Endothelial cell of umbilical vein (primary cell): Measurements from ENCODE around the gene ATXN7. TPM values are rescaled to one million over a fixed set of nuclear protein-coding genes. Genes with fewer than 3 reads are reported as not detected.

Experiments
- BruUV-seq: library from RNA; stranded (reverse); fragments of 400-500 nt; replicated peaks from 2 replicates; lab custom pipeline; 2021; lab: Mats Ljungman, UMichigan
- CTCF ChIA-PET: fragments of 300-600, 350-600 bp; sonication (Branson Sonifier 250); formaldehyde crosslinking; loops from one replicate; lab custom pipeline; 2021; ENCODE audit warnings: antibody characterized with exemption, inconsistent platforms; lab: Charles Lee
- POLR2A ChIA-PET: fragments of 300-600, 350-600 bp; sonication (Branson Sonifier 250); formaldehyde crosslinking; loops from one replicate; lab custom pipeline; 2021; ENCODE audit warnings: antibody characterized with exemption, inconsistent platforms; lab: Charles Lee
- DNase-seq: peaks from one replicate; pipeline ENCODE4 v3.0.0-alpha.2; 2011; ENCODE audit warnings: low read depth, low spot score
- FAIRE-seq: peaks from 2 replicates; lab custom pipeline; 2011; peaks lifted over from hg19 to GRCh38; lab: Jason Lieb, UNC
- H2AFZ ChIP-seq: 2 replicates; pipeline ENCODE4 v1.6.0; 2012; ENCODE audit warnings: low read depth, low read length, control low read depth, inconsistent platforms
- H3K27ac ChIP-seq: 2 replicates; pipeline ENCODE4 v1.5.1; 2011; ENCODE audit warnings: low read depth, mild to moderate bottlenecking, control low read depth, low read length, moderate library complexity; ENCODE audit not compliant: insufficient read depth
- H3K27me3 ChIP-seq, 2 experiments: 2 replicates each; pipeline versions ENCODE4 v1.6.0 to v1.6.1; 2011; ENCODE audit warnings: low read length in 2 of 2, mixed read lengths in 1 of 2; ENCODE audit not compliant: control insufficient read depth in 2 of 2, insufficient read depth in 2 of 2
- H3K36me3 ChIP-seq, 2 experiments: 2 replicates in 1 of 2; 3 replicates in 1 of 2; pipeline ENCODE4 v1.5.1; 2011; ENCODE audit warnings: low read length in 2 of 2, mild to moderate bottlenecking in 1 of 2, moderate library complexity in 1 of 2; ENCODE audit not compliant: control insufficient read depth in 2 of 2, insufficient read depth in 2 of 2; ENCODE audit errors: extremely low read depth in 1 of 2
- H3K4me1 ChIP-seq: 3 replicates; pipeline ENCODE4 v1.5.1; 2011; ENCODE audit warnings: mild to moderate bottlenecking, low read length; ENCODE audit not compliant: control insufficient read depth, insufficient read depth; ENCODE audit errors: extremely low read depth
- H3K4me2 ChIP-seq: 2 replicates; pipeline ENCODE4 v1.6.1; 2011; ENCODE audit warnings: low read length, control low read depth, mixed read lengths; ENCODE audit not compliant: insufficient read depth
- H3K4me3 ChIP-seq, 3 experiments: fragments of 200-600 bp in 1 of 3; sonication (generic), shearing (Covaris generic) in 1 of 3; replicated peaks in 1 of 3; 2 replicates each; pipeline ENCODE4 v1.5.1; 2011 to 2016; ENCODE audit warnings: control low read depth in 3 of 3, low read length in 3 of 3, mild to moderate bottlenecking in 2 of 3, inconsistent platforms in 1 of 3, low read depth in 1 of 3, moderate library complexity in 1 of 3; ENCODE audit not compliant: insufficient read depth in 1 of 3
- H3K79me2 ChIP-seq: 2 replicates; pipeline ENCODE4 v1.6.0; 2012; ENCODE audit warnings: low read length, inconsistent platforms; ENCODE audit not compliant: control insufficient read depth, insufficient read depth
- H3K9ac ChIP-seq: replicated peaks from 2 replicates; pipeline ENCODE3; 2011; ENCODE audit warnings: low read length, control low read depth; ENCODE audit not compliant: insufficient read depth; ENCODE audit errors: extremely low read depth
- H3K9me1 ChIP-seq: replicated peaks from 3 replicates; pipeline ENCODE4 v1.6.0; 2011; ENCODE audit warnings: mild to moderate bottlenecking, low read length; ENCODE audit not compliant: control insufficient read depth, insufficient read depth; ENCODE audit errors: extremely low read depth
- H3K9me3 ChIP-seq: replicated peaks from 2 replicates; pipeline ENCODE4 v1.5.1; 2012; ENCODE audit warnings: low read length, inconsistent platforms; ENCODE audit not compliant: control insufficient read depth, insufficient read depth
- H4K20me1 ChIP-seq: replicated peaks from 2 replicates; pipeline ENCODE3; 2011; ENCODE audit warnings: mild to moderate bottlenecking, low read length; ENCODE audit not compliant: control insufficient read depth, insufficient read depth; ENCODE audit errors: extremely low read depth
- CTCF ChIP-seq, 2 donors: IDR thresholded peaks; 1 replicate in 1 of 2; 2 replicates in 1 of 2; pipeline ENCODE4 v1.5.1; 2011; ENCODE audit warnings: low read length in 2 of 2, mild to moderate bottlenecking in 2 of 2, moderate library complexity in 2 of 2, control low read depth in 1 of 2, inconsistent platforms in 1 of 2, low read depth in 1 of 2; ENCODE audit not compliant: insufficient read depth in 1 of 2; ENCODE audit errors: extremely low read depth in 1 of 2
- EZH2 ChIP-seq: IDR thresholded peaks from 2 replicates; pipeline ENCODE4 v1.6.1; 2012; ENCODE audit warnings: borderline replicate concordance, low read depth, mild to moderate bottlenecking, moderate library complexity, low read length, inconsistent platforms; ENCODE audit not compliant: severe bottlenecking
- FOS ChIP-seq: IDR thresholded peaks from 2 replicates; pipeline ENCODE4 v1.6.1; 2011; ENCODE audit warnings: mild to moderate bottlenecking, low read length, moderate library complexity, borderline replicate concordance; ENCODE audit not compliant: insufficient read depth
- GATA2 ChIP-seq: IDR thresholded peaks from 2 replicates; pipeline ENCODE4 v1.7.0; 2011; ENCODE audit warnings: low read depth, mild to moderate bottlenecking, moderate library complexity, mixed read lengths, low read length; ENCODE audit not compliant: insufficient read length, insufficient read depth
- JUN ChIP-seq: IDR thresholded peaks from 2 replicates; pipeline ENCODE4 v1.6.1; 2011; ENCODE audit warnings: borderline replicate concordance, low read depth; ENCODE audit not compliant: insufficient read length, insufficient read depth
- MAX ChIP-seq: IDR thresholded peaks from 2 replicates; pipeline ENCODE4 v1.6.1; 2011; ENCODE audit not compliant: insufficient read depth, insufficient read length
- MYC ChIP-seq: IDR thresholded peaks from one replicate; pipeline ENCODE4 v1.6.1; 2011; ENCODE audit warnings: mild to moderate bottlenecking, low read depth, low read length
- POLR2A ChIP-seq: IDR thresholded peaks from 2 replicates; pipeline ENCODE4 v1.6.1; 2012; ENCODE audit warnings: low read depth, mild to moderate bottlenecking, control low read depth, low read length
- POLR2AphosphoS5 ChIP-seq: IDR thresholded peaks from 2 replicates; pipeline ENCODE4 v1.6.1; 2012; ENCODE audit warnings: low read depth, mild to moderate bottlenecking, control low read depth, low read length, moderate library complexity; ENCODE audit not compliant: insufficient read depth
- dilution Hi-C: fragments of 300-500 bp; cut with MboI; formaldehyde crosslinking; loops from one replicate; pipeline ENCODE4 v1.15.0; 2019; ENCODE audit warnings: low sequenced_read_pairs; ENCODE audit not compliant: extremely low pct_ligation_motif_present
- intact Hi-C: fragments of 100-400 bp; cut with micrococcal nuclease; formaldehyde crosslinking; loops from one replicate; pipeline ENCODE4 v1.10.0; 2022
- polyA plus RNA-seq, 4 experiments: library from polyadenylated mRNA; depleted of rRNA in 3 of 4; stranded (reverse) in 3 of 4; unstranded in 1 of 4; fragments of >200 nt; gene quantifications; 2 replicates each; pipeline versions ENCODE4 v1.2.1 to v1.2.3, GENCODE V29; 2011 to 2012; ENCODE audit warnings: missing spikeins in 1 of 4
- total RNA-seq: library from RNA; stranded (reverse); gene quantifications from 2 replicates; pipeline ENCODE4 v1.2.3, GENCODE V29; 2021

Gene ATXN7
- total and polyA plus RNA-seq, 2 donors (not counting 3 experiments of a cell fraction or from before 2014, with no cell fraction given), result 21.2 to 34.7 TPM

GRCh38 chr3:63814237-63814636 lies 49.4 kb upstream of the ATXN7 start:
- H3K4me1 ChIP-seq, result no peaks in the 10 kb centered on the region
- H3K9ac ChIP-seq, result no peak overlapping the region
- no peak for DNase-seq
- no TSS peak for BruUV-seq
- no peak overlapping the region for H3K4me3 ChIP-seq
- H3K9me1 ChIP-seq, result no peaks in the 10 kb centered on the region
- H2AFZ ChIP-seq, result no peak overlapping the region
- no peak overlapping the region for H3K27ac ChIP-seq
- H3K4me2 ChIP-seq, result no peak overlapping the region
- no peaks in the 10 kb centered on the region for H4K20me1 ChIP-seq
- no peaks in the 10 kb centered on the region for H3K27me3 ChIP-seq
- TF ChIP-seq POLR2AphosphoS5 (no peak), CTCF (IDR thresholded peaks at IDR 0.05; ENCODE audit: extremely low read depth in 1 of 2, insufficient read depth in 1 of 2, low read depth in 1 of 2, low read length in 2 of 2) (no peak), GATA2 (no peak), EZH2 (no peak), MAX (no peak), MYC (no peak), JUN (no peak), POLR2A (no peak), FOS (no peak)
- POLR2A ChIA-PET, result no interaction called here
- H3K36me3 ChIP-seq, result no peaks in the 10 kb centered on the region
- no peaks in the 10 kb centered on the region for H3K9me3 ChIP-seq
- intact Hi-C loops (no loop called here), dilution Hi-C loops (no loop called here)
- H3K79me2 ChIP-seq, result no peaks in the 10 kb centered on the region
- FAIRE-seq, result no peak
- CTCF ChIA-PET, result interaction anchor here (1.4 kb wide), 1 partner anchor 465 kb away, joined by 5 read pairs; no protein-coding TSS in a partner anchor
